VCaP (cell line): ENCODE results near the gene DBT.
"Not testable (repeated sequence)": the region's sequence is repeated elsewhere in the genome, so short reads cannot be mapped to it uniquely, and the experiment has no call there.

Source experiments
- H3K27ac ChIP-seq: fragments of 450-650 bp; 2 replicates; pipeline ENCODE4 v1.5.1; 2017
- CTCF ChIP-seq: fragments of 450-650 bp; conservative IDR thresholded peaks from 2 replicates; pipeline ENCODE4 v1.5.1; 2017; ENCODE audit warnings: mild to moderate bottlenecking, moderate library complexity

Gene DBT

GRCh38 chr1:100215101-100215500, 34.5 kb downstream of the DBT start:
- TF ChIP-seq CTCF, result no peak
- H3K27ac ChIP-seq, result no peak overlapping the region

GRCh38 chr1:100213141-100213540, 36.5 kb downstream of the DBT start:
- H3K27ac ChIP-seq, result no peak overlapping the region
- no peak for TF ChIP-seq CTCF

- H3K27ac ChIP-seq, result no peak overlapping the region
- no peak for TF ChIP-seq CTCF
These were observed 43.3 kb downstream of the DBT start for GRCh38 chr1:100206301-100206700.

- not testable (repeated sequence) for H3K27ac ChIP-seq
These were observed 44.0 kb downstream of the DBT start for GRCh38 chr1:100205593-100205992.

GRCh38 chr1:100205103-100205502, 44.5 kb downstream of the DBT start:
- H3K27ac ChIP-seq, result not testable (repeated sequence)

GRCh38 chr1:100202703-100203102, 46.9 kb downstream of the DBT start:
- H3K27ac ChIP-seq, result peak overlapping the region; percentile 56

GRCh38 chr1:100200060-100200459, 49.6 kb downstream of the DBT start:
- H3K27ac ChIP-seq, result not testable (repeated sequence)

GRCh38 chr1:100198596-100198995, 51.0 kb downstream of the DBT start:
- TF ChIP-seq CTCF, result no peak
- no peak overlapping the region for H3K27ac ChIP-seq

GRCh38 chr1:100188617-100189016, 61.0 kb downstream of the DBT start:
- no peak for TF ChIP-seq CTCF
- H3K27ac ChIP-seq, result peak overlapping the region; percentile 53

- TF ChIP-seq CTCF, result no peak
These were observed 61.7 kb downstream of the DBT start for GRCh38 chr1:100187912-100188311.

More at GRCh38 chr1:100187912-100188311, 61.7 kb downstream of the DBT start:
- H3K27ac ChIP-seq, result peak overlapping the region; percentile 53; the same call in 1 of the 2 replicates
